Astrocyte of the cerebellum (primary cell): ENCODE measurements around the gene MIF.
"Not testable (repeated sequence)": the region's sequence is repeated elsewhere in the genome, so short reads cannot be mapped to it uniquely, and the experiment has no call there.

Experiments used
- DNase-seq: peaks from one replicate; pipeline ENCODE4 v3.0.0-alpha.2; 2011; ENCODE audit warnings: low read depth
- H3K4me3 ChIP-seq: 2 replicates; pipeline ENCODE4 v1.5.1; 2011; ENCODE audit warnings: mild to moderate bottlenecking, low read depth, low read length, moderate library complexity
- in situ Hi-C: cut with HindIII; loops from 2 replicates; pipeline ENCODE4 v1.10.0; 2017; ENCODE audit warnings: low sequenced_read_pairs
- TF ChIP-seq, protein P1 (sequence below): IDR thresholded peaks from 2 replicates; pipeline ENCODE4 v1.5.1; 2012; ENCODE audit warnings: low read length, low read depth, moderate library complexity, mild to moderate bottlenecking; ENCODE audit errors: missing control alignments

Gene MIF

DNA sequence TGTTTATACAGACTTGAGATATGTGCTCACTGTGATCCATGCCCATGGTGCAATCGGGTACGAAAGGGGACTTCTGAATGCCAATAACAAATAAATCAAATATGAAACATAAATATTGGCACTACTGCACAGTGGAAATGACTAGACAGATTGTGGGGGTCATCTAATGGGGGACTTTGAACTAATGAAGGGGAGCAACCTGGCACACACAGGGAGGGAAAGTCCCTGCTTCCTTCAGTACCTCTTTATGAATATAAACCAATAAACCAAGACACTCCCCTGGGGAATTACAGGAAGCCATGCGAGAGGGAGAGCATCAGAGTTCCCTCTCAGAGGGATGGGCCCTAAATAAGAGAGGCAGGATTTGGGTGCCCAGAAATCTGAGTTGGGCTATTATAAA, 21.1 kb downstream of the MIF start:
- no peak overlapping the region for H3K4me3 ChIP-seq
- DNase-seq: no peak
- in situ Hi-C loops: no loop called here
- TF ChIP-seq, protein P1, sequence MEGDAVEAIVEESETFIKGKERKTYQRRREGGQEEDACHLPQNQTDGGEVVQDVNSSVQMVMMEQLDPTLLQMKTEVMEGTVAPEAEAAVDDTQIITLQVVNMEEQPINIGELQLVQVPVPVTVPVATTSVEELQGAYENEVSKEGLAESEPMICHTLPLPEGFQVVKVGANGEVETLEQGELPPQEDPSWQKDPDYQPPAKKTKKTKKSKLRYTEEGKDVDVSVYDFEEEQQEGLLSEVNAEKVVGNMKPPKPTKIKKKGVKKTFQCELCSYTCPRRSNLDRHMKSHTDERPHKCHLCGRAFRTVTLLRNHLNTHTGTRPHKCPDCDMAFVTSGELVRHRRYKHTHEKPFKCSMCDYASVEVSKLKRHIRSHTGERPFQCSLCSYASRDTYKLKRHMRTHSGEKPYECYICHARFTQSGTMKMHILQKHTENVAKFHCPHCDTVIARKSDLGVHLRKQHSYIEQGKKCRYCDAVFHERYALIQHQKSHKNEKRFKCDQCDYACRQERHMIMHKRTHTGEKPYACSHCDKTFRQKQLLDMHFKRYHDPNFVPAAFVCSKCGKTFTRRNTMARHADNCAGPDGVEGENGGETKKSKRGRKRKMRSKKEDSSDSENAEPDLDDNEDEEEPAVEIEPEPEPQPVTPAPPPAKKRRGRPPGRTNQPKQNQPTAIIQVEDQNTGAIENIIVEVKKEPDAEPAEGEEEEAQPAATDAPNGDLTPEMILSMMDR: no peak

DNA sequence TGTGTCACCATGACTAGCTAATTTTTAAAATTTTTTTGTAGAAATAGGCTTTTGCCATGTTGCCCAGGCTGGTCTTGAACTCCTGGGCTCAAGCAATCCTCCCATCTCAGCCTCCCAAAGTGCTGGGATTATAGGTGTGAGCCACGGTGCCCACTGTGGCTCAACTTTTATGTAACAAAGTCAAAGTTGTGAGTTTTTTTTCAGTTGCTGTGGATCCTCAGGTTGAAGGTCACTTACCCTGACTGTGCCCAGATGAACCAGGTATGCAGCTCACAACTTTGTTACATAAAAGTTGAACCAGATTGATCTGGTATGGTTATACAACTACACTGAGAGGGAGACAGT, 26.1 kb downstream of the MIF start:
- in situ Hi-C loops, DNase-seq, H3K4me3 ChIP-seq: not testable (repeated sequence)

DNA sequence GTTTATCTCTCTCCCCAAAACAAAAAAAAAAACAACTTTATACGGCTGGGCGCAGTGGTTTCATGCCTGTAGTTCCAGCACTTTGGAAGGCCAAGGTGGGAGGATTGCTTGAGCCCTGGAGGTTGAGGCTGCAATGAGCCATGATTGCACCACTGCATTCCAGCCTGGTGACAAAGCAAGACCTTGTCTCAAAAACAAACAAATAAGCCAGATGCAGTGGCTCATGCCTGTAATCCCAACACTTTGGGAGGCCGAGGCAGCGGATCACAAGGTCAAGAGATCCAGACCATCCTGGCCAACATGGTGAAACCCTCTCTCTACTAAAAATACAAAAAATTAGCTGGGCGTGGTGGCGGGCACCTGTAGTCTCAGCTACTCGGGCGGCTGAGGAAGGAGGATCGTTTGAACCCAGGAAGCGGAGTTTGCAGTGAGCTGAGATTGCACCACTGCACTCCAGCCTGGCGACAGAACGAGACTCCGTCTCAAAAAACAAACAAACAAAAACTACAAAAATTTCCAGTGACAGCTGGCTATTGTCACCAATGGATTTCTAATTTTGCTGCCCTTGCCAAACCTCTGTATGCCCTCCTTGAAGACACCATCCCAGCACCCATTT, 27.5 kb downstream of the MIF start:
- DNase-seq: not testable (repeated sequence)

DNA sequence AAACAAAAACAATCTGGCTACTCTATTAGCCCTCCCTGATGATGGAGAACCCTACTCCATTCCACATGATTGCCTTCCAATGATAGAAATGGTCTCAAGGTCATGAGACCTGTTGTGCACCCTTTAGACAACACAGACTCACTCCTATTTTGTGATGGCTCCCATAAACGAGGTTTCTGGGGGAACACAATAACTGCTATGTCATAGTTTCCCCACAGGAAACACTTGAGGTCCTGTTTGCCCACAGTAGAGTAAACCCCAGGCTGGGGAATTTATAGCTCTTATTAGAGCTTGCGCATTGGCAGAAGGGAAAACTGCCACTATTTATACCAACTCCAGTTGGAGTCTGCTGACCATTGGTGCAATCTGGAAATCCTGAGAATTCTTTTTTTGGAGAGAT, 28.7 kb downstream of the MIF start:
- no peak for DNase-seq
- in situ Hi-C loops: no loop called here
- H3K4me3 ChIP-seq: no peak overlapping the region
- TF ChIP-seq, protein P1: no peak

More for the DNA sequence above, 27.5 kb downstream of the MIF start:
- H3K4me3 ChIP-seq, in situ Hi-C loops: not testable (repeated sequence)

DNA sequence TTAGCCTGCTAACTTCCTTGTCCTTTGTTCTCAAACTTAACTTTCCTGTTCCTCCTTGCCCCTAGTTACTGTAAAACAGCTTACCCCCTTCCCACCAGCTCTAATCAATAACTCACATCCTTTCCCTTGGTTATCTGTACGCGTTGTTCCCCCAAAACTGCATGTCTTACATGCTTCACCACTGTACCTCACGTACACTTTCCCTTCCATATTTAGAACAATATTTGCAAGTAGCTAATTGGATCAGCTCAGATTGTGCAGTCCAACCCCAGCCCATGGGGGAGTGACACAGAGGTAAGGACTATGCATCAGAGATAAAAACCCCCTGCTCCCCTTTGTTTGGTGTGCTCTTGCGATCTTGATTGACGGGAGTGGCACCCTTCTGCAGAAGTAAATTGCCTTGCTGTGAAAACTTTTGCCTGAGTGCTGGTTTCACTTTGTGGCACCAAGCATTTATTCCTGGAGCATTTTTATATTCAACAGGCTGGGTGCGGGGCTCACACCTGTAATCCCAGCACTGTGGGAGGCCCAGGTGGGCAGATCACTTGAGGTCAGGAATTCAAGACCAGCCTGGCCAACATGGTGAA, 30.9 kb downstream of the MIF start:
- TF ChIP-seq, protein P1: no peak
- no peak overlapping the region for H3K4me3 ChIP-seq
- in situ Hi-C loops: no loop called here
- no peak for DNase-seq

DNA sequence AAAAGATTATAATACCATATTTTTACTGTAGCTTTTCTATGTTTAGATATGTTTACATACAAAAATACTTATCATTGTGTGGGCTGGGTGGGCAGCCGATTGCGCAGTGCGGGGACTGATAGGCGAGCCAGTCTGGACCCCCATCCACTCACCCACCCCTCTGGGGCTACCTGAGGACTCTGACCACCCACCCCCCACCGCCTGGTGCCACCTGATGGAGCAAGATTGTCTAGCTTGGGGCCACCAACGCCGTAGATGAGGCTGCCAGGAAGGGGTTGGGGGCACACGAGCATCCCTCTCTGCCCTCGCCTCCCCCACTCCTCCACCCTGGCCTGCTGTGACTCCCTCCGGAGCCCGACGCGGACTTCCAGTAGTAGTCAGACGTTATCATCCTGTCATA, 32.4 kb downstream of the MIF start:
- TF ChIP-seq, protein P1: no peak
- in situ Hi-C loops: no loop called here
- no peak for DNase-seq
- no peak overlapping the region for H3K4me3 ChIP-seq

DNA sequence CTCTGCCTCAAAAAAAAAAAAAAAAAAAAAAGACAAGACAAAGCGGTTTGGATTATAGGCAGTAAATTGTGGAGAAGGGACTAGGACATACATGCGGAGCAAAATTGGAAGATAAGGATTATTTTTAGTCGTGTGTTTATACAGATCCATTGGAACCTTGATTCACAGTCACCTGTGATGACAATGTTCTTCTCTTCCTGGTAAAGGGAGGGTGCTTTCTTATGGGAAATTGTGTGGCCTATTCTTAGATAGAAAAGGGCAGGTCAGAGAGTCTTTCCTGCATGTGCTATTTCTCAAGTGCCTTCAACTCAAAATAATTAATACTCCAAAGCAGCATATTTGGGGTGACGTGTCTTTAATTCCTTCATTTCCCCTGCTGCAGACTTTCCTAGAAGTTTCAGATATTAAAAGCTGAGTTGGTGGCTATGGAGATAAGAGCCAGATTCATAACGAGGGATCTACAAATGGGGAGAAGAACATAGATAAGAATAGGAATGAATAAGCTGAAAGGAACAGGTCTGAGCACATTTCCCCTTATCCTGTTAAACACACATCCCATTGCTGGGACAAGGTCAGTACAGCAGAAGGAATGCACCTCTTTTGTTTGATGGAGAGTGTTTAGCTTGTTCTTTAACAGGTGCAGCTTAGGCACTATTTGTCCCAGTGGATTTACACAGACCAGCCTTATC, 44.3 kb downstream of the MIF start:
- no peak overlapping the region for H3K4me3 ChIP-seq
- in situ Hi-C loops: no loop called here
- TF ChIP-seq, protein P1: no peak
- no peak for DNase-seq

DNA sequence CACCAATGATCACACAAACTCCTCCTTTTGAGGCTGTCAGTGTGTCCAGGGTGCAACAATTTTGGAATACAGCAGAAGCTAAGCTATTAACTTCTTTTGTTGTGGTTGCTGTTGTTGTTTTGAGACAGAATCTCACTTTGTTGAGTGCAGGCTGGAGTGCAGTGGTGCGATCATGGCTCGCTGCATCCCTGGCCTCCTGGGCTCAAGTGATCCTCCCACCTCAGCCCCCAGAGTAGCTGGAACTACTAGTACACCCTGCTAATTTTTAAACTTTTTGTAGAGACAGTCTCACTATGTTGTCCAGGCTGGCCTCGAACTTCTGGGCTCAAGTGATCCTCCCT, 44.8 kb downstream of the MIF start:
- in situ Hi-C loops: no loop called here
- TF ChIP-seq, protein P1: no peak
- DNase-seq: no peak
- H3K4me3 ChIP-seq: no peak overlapping the region

DNA sequence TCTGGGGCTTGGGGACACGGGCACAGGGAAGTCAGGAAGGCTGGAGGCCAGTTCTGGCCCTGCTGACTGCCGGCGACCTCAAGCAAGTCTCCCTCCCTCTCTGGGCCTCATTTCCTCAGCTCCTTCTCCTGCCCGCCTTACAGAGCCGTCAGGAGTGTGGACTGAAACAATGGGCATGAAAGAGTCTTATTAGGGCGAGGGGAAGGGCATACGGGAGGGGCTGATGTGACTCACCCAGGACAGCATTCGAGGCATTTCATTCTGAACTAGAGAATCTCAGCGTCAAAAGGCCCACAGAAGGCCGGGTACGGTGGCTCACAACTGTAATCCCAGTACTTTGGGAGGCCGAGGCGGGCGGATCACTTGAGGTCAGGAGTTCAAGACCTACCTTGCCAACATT, 46.0 kb downstream of the MIF start:
- in situ Hi-C loops, DNase-seq, H3K4me3 ChIP-seq: not testable (repeated sequence)
